ENCODE measurements around the gene MCFD2. TPM values are rescaled to one million over a fixed set of nuclear protein-coding genes. Genes with fewer than 3 reads are reported as not detected.

The MCFD2 gene
- total RNA-seq, 1 donor, result 265 TPM

- TF ChIP-seq, protein P1, sequence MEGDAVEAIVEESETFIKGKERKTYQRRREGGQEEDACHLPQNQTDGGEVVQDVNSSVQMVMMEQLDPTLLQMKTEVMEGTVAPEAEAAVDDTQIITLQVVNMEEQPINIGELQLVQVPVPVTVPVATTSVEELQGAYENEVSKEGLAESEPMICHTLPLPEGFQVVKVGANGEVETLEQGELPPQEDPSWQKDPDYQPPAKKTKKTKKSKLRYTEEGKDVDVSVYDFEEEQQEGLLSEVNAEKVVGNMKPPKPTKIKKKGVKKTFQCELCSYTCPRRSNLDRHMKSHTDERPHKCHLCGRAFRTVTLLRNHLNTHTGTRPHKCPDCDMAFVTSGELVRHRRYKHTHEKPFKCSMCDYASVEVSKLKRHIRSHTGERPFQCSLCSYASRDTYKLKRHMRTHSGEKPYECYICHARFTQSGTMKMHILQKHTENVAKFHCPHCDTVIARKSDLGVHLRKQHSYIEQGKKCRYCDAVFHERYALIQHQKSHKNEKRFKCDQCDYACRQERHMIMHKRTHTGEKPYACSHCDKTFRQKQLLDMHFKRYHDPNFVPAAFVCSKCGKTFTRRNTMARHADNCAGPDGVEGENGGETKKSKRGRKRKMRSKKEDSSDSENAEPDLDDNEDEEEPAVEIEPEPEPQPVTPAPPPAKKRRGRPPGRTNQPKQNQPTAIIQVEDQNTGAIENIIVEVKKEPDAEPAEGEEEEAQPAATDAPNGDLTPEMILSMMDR (IDR thresholded peaks at IDR 0.05; ENCODE audit: insufficient read depth, low read length), result no peak
- no peak overlapping the region for H3K4me3 ChIP-seq (ENCODE audit: low read depth, low read length)
- no peak for DNase-seq (ENCODE audit: low read depth)
These were observed 63.5 kb downstream of the MCFD2 start for GRCh38 chr2:46852124-46852523.

Small RNAs within 50 kb of the gene (small RNA-seq; reads per million reads assigned to genes)
- not detected for gene AC093732.2

Other genes starting within 250 kb of the MCFD2 start
- 147 and 155 TPM in 2 replicates for gene SOCS5, start 216.5 kb downstream of the MCFD2 start, total RNA-seq (ENCODE audit: low replicate concordance)
- gene TTC7A, start 25.4 kb upstream of the MCFD2 start, total RNA-seq (ENCODE audit: low replicate concordance), result 24.3 and 24.6 TPM in 2 replicates
- gene STPG4, start 239.5 kb upstream of the MCFD2 start, total RNA-seq (ENCODE audit: low replicate concordance), result 0.09 TPM in 1 of 2 replicates, not detected in the other

All from fibroblast of the aortic adventitia (primary cell).